Activated CD4-positive, alpha-beta T cell treated with anti-CD3 and anti-CD28 coated beads, Interleukin-2, amount 10 ng/mL, durations not matched to agents 24 days and 14 days (primary cell): ENCODE results near the gene RETREG1. TPM values are rescaled to one million over a fixed set of nuclear protein-coding genes. Genes with fewer than 3 reads are reported as not detected.
"Not testable (repeated sequence)": the region's sequence is repeated elsewhere in the genome, so short reads cannot be mapped to it uniquely, and the experiment has no call there.

Experiments used
- DNase-seq: peaks from one replicate; pipeline ENCODE4 v3.0.0; 2022
- H3K27ac Mint-ChIP-seq: one replicate; pipeline ENCODE4 v1.8.0; 2022; ENCODE audit warnings: mild to moderate bottlenecking, mixed read lengths
- H3K27me3 Mint-ChIP-seq: one replicate; pipeline ENCODE4 v1.8.0; 2022; ENCODE audit warnings: mixed read lengths
- H3K36me3 Mint-ChIP-seq: one replicate; pipeline ENCODE4 v1.8.0; 2022; ENCODE audit warnings: low read depth, mild to moderate bottlenecking, mixed read lengths
- H3K4me1 Mint-ChIP-seq: one replicate; pipeline ENCODE4 v1.8.0; 2021; ENCODE audit warnings: mixed read lengths
- H3K4me3 Mint-ChIP-seq: one replicate; pipeline ENCODE4 v1.8.0; 2022; ENCODE audit warnings: mild to moderate bottlenecking, moderate library complexity, mixed read lengths
- H3K9me3 Mint-ChIP-seq: one replicate; pipeline ENCODE4 v1.8.0; 2021; ENCODE audit warnings: mixed read lengths
- intact Hi-C: fragments of 100-400 bp; cut with micrococcal nuclease; formaldehyde crosslinking; loops from one replicate; pipeline ENCODE4 v1.15.1; 2023
- total RNA-seq: library from RNA; stranded (reverse); gene quantifications from 2 replicates; pipeline ENCODE4 v1.2.3, GENCODE V29; 2022

RETREG1 gene
- total RNA-seq, 1 donor from 2014 or later, result 21.1 TPM

DNA sequence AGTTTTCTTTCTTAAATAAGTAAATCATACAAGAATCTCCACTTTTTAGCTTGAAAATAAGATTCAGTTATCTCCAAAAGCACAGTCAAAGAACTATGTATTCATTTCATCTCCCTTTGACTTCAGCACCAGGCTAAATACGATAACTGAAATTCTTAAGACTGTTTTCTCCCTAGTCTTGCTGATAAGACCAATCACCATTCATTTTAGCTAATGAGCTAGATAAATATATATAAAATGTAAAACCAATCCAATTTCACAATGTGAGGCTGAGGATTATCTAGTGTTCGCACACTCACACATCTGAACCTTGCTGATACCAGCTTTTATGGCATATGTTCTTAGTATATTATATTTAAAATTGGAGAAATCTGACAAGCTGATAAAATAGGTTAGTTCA is 133.9 kb downstream of the RETREG1 start:
- Mint-ChIP-seq H3K27ac (no peak overlapping the region), H3K4me3 (no peak overlapping the region), H3K27me3 (no peaks in the 10 kb centered on the region), H3K4me1 (peaks cover 7% of the 10 kb centered on the region), H3K36me3 (peaks cover 6% of the 10 kb centered on the region), H3K9me3 (no peaks in the 10 kb centered on the region)
- intact Hi-C loops, result no loop called here
- no peak for DNase-seq

- DNase-seq, result no peak
- H3K9me3 Mint-ChIP-seq, result no peaks in the 10 kb centered on the region
- peaks cover 3% of the 10 kb centered on the region for H3K4me1 Mint-ChIP-seq
- no peak overlapping the region for H3K27ac Mint-ChIP-seq
- no peaks in the 10 kb centered on the region for H3K27me3 Mint-ChIP-seq
- no peak overlapping the region for H3K4me3 Mint-ChIP-seq
- H3K36me3 Mint-ChIP-seq, result peaks cover 11% of the 10 kb centered on the region
- intact Hi-C loops, result no loop called here
These were observed 135.8 kb downstream of the RETREG1 start for GRCh38 chr5:16480821-16481538.

- Mint-ChIP-seq H3K4me1 (peaks cover 3% of the 10 kb centered on the region), H3K27ac (no peak overlapping the region), H3K36me3 (peaks cover 15% of the 10 kb centered on the region), H3K4me3 (no peak overlapping the region), H3K27me3 (no peaks in the 10 kb centered on the region), H3K9me3 (no peaks in the 10 kb centered on the region)
- intact Hi-C loops, result no loop called here
- DNase-seq, result no peak
These were observed 136.7 kb downstream of the RETREG1 start for GRCh38 chr5:16480144-16480543.

GRCh38 chr5:16477541-16477940 is 139.3 kb downstream of the RETREG1 start:
- H3K27ac Mint-ChIP-seq, result no peak overlapping the region
- peaks cover 3% of the 10 kb centered on the region for H3K4me1 Mint-ChIP-seq
- no peaks in the 10 kb centered on the region for H3K9me3 Mint-ChIP-seq
- intact Hi-C loops, result no loop called here
- H3K4me3 Mint-ChIP-seq, result no peak overlapping the region
- H3K36me3 Mint-ChIP-seq, result peaks cover 22% of the 10 kb centered on the region
- DNase-seq, result no peak
- H3K27me3 Mint-ChIP-seq, result no peaks in the 10 kb centered on the region

- H3K4me1 Mint-ChIP-seq, H3K27ac Mint-ChIP-seq, DNase-seq, H3K27me3 Mint-ChIP-seq, H3K9me3 Mint-ChIP-seq, H3K4me3 Mint-ChIP-seq, intact Hi-C loops: not testable (repeated sequence)
- peaks cover 22% of the 10 kb centered on the region for H3K36me3 Mint-ChIP-seq
These were observed 140.4 kb downstream of the RETREG1 start for GRCh38 chr5:16476417-16476816.

GRCh38 chr5:16471387-16471786 is 145.4 kb downstream of the RETREG1 start:
- no peak overlapping the region for H3K4me3 Mint-ChIP-seq
- H3K4me1 Mint-ChIP-seq, result peaks cover 18% of the 10 kb centered on the region
- no peak for DNase-seq
- no peaks in the 10 kb centered on the region for H3K9me3 Mint-ChIP-seq
- no peak overlapping the region for H3K27ac Mint-ChIP-seq
- H3K27me3 Mint-ChIP-seq, result no peaks in the 10 kb centered on the region
- intact Hi-C loops, result no loop called here
- H3K36me3 Mint-ChIP-seq, result peaks cover 16% of the 10 kb centered on the region

GRCh38 chr5:16467363-16468219 is 149.2 kb downstream of the RETREG1 start:
- H3K27ac Mint-ChIP-seq, result peak overlapping the region; percentile 95
- intact Hi-C loops, result loop anchor here (1.0 to 10.0 kb wide), 5 partner anchors 8 to 1873 kb away; partner anchors contain the start of gene MYO10
- H3K36me3 Mint-ChIP-seq, result peaks cover 32% of the 10 kb centered on the region
- H3K9me3 Mint-ChIP-seq, result no peaks in the 10 kb centered on the region
- DNase-seq, result peak; percentile 66
- H3K4me1 Mint-ChIP-seq, result peaks cover 39% of the 10 kb centered on the region
- H3K27me3 Mint-ChIP-seq, result no peaks in the 10 kb centered on the region
- peak overlapping the region; percentile 99 for H3K4me3 Mint-ChIP-seq

DNA sequence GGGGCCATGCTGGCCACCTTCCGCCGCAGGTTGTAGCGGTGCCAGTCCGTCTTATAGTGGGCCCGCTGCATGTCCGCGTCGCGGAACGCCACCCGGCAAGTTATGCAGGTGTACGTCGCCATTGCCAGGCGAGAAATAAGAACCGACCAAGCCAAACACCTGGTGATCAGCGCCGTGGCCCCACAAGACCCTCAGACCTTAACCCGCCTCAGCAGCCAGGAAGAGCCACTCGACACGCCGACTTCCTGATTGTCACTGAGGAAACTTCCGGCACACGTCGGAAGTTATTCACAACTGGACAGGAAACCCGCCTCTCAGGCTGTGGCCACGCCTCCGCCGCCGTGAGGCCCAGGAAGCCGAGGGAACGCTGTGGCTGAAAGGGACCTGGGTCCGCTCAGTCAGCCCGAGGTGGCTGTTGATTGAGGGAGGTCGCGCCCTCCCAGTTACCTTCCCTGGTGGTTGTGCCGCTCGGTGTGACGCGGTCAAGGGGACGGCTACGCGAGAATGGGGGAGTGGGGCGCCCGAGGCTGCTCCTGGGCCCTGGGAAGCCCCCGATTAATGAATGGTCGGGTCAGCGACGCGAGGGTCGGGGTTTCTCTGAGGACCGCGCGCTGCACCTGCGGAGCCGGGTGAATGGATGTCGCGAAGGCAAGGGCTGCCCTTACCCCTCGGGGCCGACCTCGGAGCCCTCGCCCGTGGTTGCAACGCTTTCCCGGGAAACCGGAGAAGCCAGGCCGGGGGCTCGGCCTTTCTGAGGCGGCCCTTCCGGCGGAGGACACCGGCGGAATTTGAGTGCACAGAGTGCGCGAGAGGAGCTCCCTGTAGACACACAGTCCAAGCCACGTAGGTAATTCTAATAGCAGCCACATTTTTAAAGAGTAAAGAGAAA is 151.0 kb downstream of the RETREG1 start, which contains the start of gene ZNF622:
Gene ZNF622 (minus strand): TSS at position 257 of the 889 bp plus-strand sequence. CDS start 135 bp downstream, at position 122.
- DNase-seq, result peak; percentile 97
- peaks cover 49% of the 10 kb centered on the region for H3K36me3 Mint-ChIP-seq
- H3K4me3 Mint-ChIP-seq, result peak within 1 kb of the TSS; percentile 99
- no peaks in the 10 kb centered on the region for H3K27me3 Mint-ChIP-seq
- H3K9me3 Mint-ChIP-seq, result no peaks in the 10 kb centered on the region
- H3K27ac Mint-ChIP-seq, result peak within 1 kb of the TSS; percentile 95
- intact Hi-C loops, result loop anchor here (2.0 to 10.0 kb wide), 4 partner anchors 87 to 1871 kb away; partner anchors contain the start of gene MYO10
- H3K4me1 Mint-ChIP-seq, result peaks cover 54% of the 10 kb centered on the region

GRCh38 chr5:16464664-16465543 is 151.9 kb downstream of the RETREG1 start:
- Mint-ChIP-seq H3K9me3 (no peaks in the 10 kb centered on the region), H3K4me1 (peaks cover 60% of the 10 kb centered on the region), H3K4me3 (peak overlapping the region; percentile 99), H3K27me3 (no peaks in the 10 kb centered on the region), H3K36me3 (peaks cover 57% of the 10 kb centered on the region), H3K27ac (peak overlapping the region; percentile 95)
- peak; percentile 65 for DNase-seq
- intact Hi-C loops, result loop anchor here (5.0 to 10.0 kb wide), 3 partner anchors 87 to 1870 kb away; partner anchors contain the start of gene MYO10

DNA sequence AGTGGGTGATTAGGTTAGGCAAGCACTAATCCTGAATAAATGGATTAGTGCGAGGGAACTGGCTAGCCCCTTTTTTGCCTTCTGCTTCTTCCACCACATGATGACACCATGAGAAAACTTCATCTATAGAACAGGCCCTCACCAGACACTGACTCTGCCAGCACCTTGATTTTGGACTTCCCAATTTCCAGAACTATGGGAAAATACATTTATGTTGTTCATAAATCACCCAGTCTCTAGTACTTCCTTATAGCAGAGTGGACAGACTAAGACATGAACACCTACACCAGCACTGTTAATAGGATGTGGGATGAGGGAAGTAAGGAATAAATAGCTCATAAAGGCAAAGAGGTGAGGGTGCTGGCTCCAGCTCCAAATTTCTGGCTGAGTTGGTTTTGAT is 152.6 kb downstream of the RETREG1 start:
- H3K36me3 Mint-ChIP-seq, result peaks cover 63% of the 10 kb centered on the region
- H3K4me3 Mint-ChIP-seq, result peak overlapping the region; percentile 99
- H3K27me3 Mint-ChIP-seq, result no peaks in the 10 kb centered on the region
- peaks cover 65% of the 10 kb centered on the region for H3K4me1 Mint-ChIP-seq
- DNase-seq, result no peak
- peak overlapping the region; percentile 95 for H3K27ac Mint-ChIP-seq
- intact Hi-C loops, result loop anchor here (10.0 kb wide), 1 partner anchor 1869 kb away; no protein-coding TSS in a partner anchor
- no peaks in the 10 kb centered on the region for H3K9me3 Mint-ChIP-seq

- no peaks in the 10 kb centered on the region for H3K27me3 Mint-ChIP-seq
- DNase-seq, result no peak
- H3K9me3 Mint-ChIP-seq, result no peaks in the 10 kb centered on the region
- H3K4me1 Mint-ChIP-seq, result peaks cover 66% of the 10 kb centered on the region
- intact Hi-C loops, result loop anchor here (10.0 kb wide), 1 partner anchor 1867 kb away; no protein-coding TSS in a partner anchor
- H3K36me3 Mint-ChIP-seq, result peaks cover 78% of the 10 kb centered on the region
- peak overlapping the region; percentile 4 for H3K4me3 Mint-ChIP-seq
- H3K27ac Mint-ChIP-seq, result peak overlapping the region; percentile 23
These were observed 155.0 kb downstream of the RETREG1 start for GRCh38 chr5:16461782-16462181.

DNA sequence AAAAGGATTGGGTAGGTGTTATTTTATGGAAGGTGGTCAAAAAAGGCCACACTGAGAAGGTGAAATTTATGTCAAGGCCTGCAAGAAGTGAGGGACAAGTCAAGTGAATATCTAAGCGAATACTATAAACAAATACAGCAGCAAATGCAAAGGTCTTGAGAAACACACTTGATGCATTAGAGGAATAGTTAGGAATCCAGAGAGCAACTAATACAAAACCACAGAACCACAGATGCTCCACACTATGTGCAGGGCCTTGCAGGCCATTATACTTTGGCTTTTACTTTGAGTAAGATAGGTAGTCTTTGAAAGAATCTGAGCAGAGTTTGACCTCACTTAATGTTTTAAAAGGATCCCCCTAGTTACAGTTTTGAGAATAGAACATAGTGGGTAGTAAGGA is 155.8 kb downstream of the RETREG1 start:
- Mint-ChIP-seq H3K4me3 (peak overlapping the region; percentile 4), H3K9me3 (no peaks in the 10 kb centered on the region), H3K27me3 (no peaks in the 10 kb centered on the region), H3K4me1 (peaks cover 69% of the 10 kb centered on the region), H3K36me3 (peaks cover 85% of the 10 kb centered on the region), H3K27ac (peak overlapping the region; percentile 23)
- intact Hi-C loops, result loop anchor here (10.0 kb wide), 1 partner anchor 1866 kb away; no protein-coding TSS in a partner anchor
- DNase-seq, result no peak
